Endodermal cell (in vitro differentiated cells): Measurements from ENCODE around the gene SS18L1. TPM values are rescaled to one million over a fixed set of nuclear protein-coding genes. Genes with fewer than 3 reads are reported as not detected.

ENCODE experiments used
- DNase-seq: peaks from one replicate; pipeline ENCODE4 v3.0.0-alpha.2; 2017
- H3K27ac ChIP-seq: 2 replicates; pipeline ENCODE4 v1.5.1; 2013; ENCODE audit warnings: mild to moderate bottlenecking, low read depth, low read length, moderate library complexity
- H3K27me3 ChIP-seq: 2 replicates; pipeline ENCODE4 v1.6.1; 2013; ENCODE audit warnings: mild to moderate bottlenecking, low read length, moderate library complexity; ENCODE audit not compliant: insufficient read depth, control insufficient read depth, poor library complexity, severe bottlenecking
- H3K36me3 ChIP-seq: 2 replicates; pipeline ENCODE4 v1.7.0; 2013; ENCODE audit warnings: mild to moderate bottlenecking, low read length, moderate library complexity; ENCODE audit not compliant: control insufficient read depth, insufficient read depth
- H3K4me1 ChIP-seq: one replicate; pipeline ENCODE4 v1.7.0; 2013; ENCODE audit warnings: low read length; ENCODE audit not compliant: control insufficient read depth, insufficient read depth
- H3K4me3 ChIP-seq: 2 replicates; pipeline ENCODE4 v1.5.1; 2013; ENCODE audit warnings: mild to moderate bottlenecking, low read length, moderate library complexity
- H3K9ac ChIP-seq: 2 replicates; pipeline ENCODE4 v1.6.1; 2013; ENCODE audit warnings: mild to moderate bottlenecking, low read length, moderate library complexity; ENCODE audit not compliant: poor library complexity, severe bottlenecking; ENCODE audit errors: extremely low read depth
- H3K9me3 ChIP-seq: 2 replicates; pipeline ENCODE4 v1.6.1; 2013; ENCODE audit warnings: mild to moderate bottlenecking, low read length, moderate library complexity; ENCODE audit not compliant: control insufficient read depth
- H3K27ac Mint-ChIP-seq: 2 replicates; pipeline ENCODE4 v1.8.0; 2020; ENCODE audit warnings: mixed read lengths
- H3K27me3 Mint-ChIP-seq: 2 replicates; pipeline ENCODE4 v1.8.0; 2021; ENCODE audit warnings: mild to moderate bottlenecking, mixed read lengths; ENCODE audit not compliant: insufficient read depth
- H3K36me3 Mint-ChIP-seq: 2 replicates; pipeline ENCODE4 v1.8.0; 2020; ENCODE audit warnings: low read depth, mixed read lengths
- H3K4me1 Mint-ChIP-seq: 2 replicates; pipeline ENCODE4 v1.8.0; 2020; ENCODE audit warnings: mixed read lengths
- H3K4me3 Mint-ChIP-seq: 2 replicates; pipeline ENCODE4 v1.8.0; 2020; ENCODE audit warnings: mild to moderate bottlenecking, moderate library complexity, mixed read lengths
- H3K9me3 Mint-ChIP-seq: 2 replicates; pipeline ENCODE4 v1.8.0; 2020; ENCODE audit warnings: mild to moderate bottlenecking, mixed read lengths
- CTCF ChIP-seq: fragments of 200-600 bp; sonication (generic); conservative IDR thresholded peaks from 2 replicates; pipeline ENCODE4 v1.5.0; 2021; ENCODE audit warnings: antibody characterized with exemption, mild to moderate bottlenecking
- WGBS, 2 experiments: methylation state at CpG; one replicate each; pipeline versions ENCODE4 v1.1.5 to v1.1.7; 2013; ENCODE audit warnings: missing lambda C conversion rate in 2 of 2, mixed read lengths in 1 of 2; ENCODE audit not compliant: insufficient coverage in 1 of 2, insufficient read length in 1 of 2; 5-methylcytosine and 5-hydroxymethylcytosine counted together
- total RNA-seq, 2 donors: library from RNA; stranded (reverse); fragmentation: NEBNext Ultra II Directional in 1 of 2; extraction: Animal tissue kit (Norgen Biotek cat#: 25700) in 1 of 2; gene quantifications; 2 replicates in 1 of 2; 3 replicates in 1 of 2; pipeline ENCODE4 v1.2.1, GENCODE V29; 2021

SS18L1 gene
- total RNA-seq, 2 donors from 2014 or later: 23.2 to 28.8 TPM

GRCh38 chr20:62198931-62199330 is 55.4 kb downstream of the SS18L1 start:
- no peak for TF ChIP-seq CTCF
- no peak for DNase-seq
- Mint-ChIP-seq H3K27me3 (no peaks in the 10 kb centered on the region), H3K4me3 (no peak overlapping the region), H3K36me3 (peaks cover 60% of the 10 kb centered on the region), H3K27ac (no peak overlapping the region), H3K9me3 (no peaks in the 10 kb centered on the region), H3K4me1 (no peaks in the 10 kb centered on the region)
- Histone ChIP-seq H3K9me3 (no peaks in the 10 kb centered on the region), H3K27ac (no peak overlapping the region), H3K9ac (no peak overlapping the region), H3K36me3 (peaks cover 41% of the 10 kb centered on the region), H3K4me3 (no peak overlapping the region), H3K4me1 (no peaks in the 10 kb centered on the region), H3K27me3 (no peaks in the 10 kb centered on the region)
- 98 to 99% methylated on average over 18 of the region's 18 CpGs for WGBS, 2 experiments

- no peaks in the 10 kb centered on the region for H3K4me1 Mint-ChIP-seq
- DNase-seq: no peak
- Histone ChIP-seq H3K4me1 (no peaks in the 10 kb centered on the region), H3K9ac (no peak overlapping the region), H3K4me3 (no peak overlapping the region), H3K36me3 (peaks cover 32% of the 10 kb centered on the region), H3K27ac (no peak overlapping the region), H3K9me3 (no peaks in the 10 kb centered on the region), H3K27me3 (no peaks in the 10 kb centered on the region)
- peaks cover 58% of the 10 kb centered on the region for H3K36me3 Mint-ChIP-seq
- 94 to 96% methylated on average over 25 to 38 of the region's 38 CpGs for WGBS, 2 experiments
- TF ChIP-seq CTCF: no peak
- H3K27ac Mint-ChIP-seq: no peak overlapping the region
- no peaks in the 10 kb centered on the region for H3K27me3 Mint-ChIP-seq
- H3K4me3 Mint-ChIP-seq: no peak overlapping the region
- H3K9me3 Mint-ChIP-seq: no peaks in the 10 kb centered on the region
These were observed 57.1 kb downstream of the SS18L1 start for GRCh38 chr20:62200491-62201172.

GRCh38 chr20:62201173-62202082 is 57.9 kb downstream of the SS18L1 start:
- no peaks in the 10 kb centered on the region for H3K4me1 ChIP-seq
- 94% methylated on average over 31 to 38 of the region's 38 CpGs for WGBS, 2 experiments
- H3K36me3 ChIP-seq: peaks cover 31% of the 10 kb centered on the region
- H3K9ac ChIP-seq: no peak overlapping the region
- no peaks in the 10 kb centered on the region for H3K9me3 ChIP-seq
- Mint-ChIP-seq H3K27me3 (no peaks in the 10 kb centered on the region), H3K4me3 (no peak overlapping the region), H3K36me3 (peaks cover 56% of the 10 kb centered on the region), H3K4me1 (no peaks in the 10 kb centered on the region), H3K9me3 (no peaks in the 10 kb centered on the region), H3K27ac (no peak overlapping the region)
- H3K27ac ChIP-seq: no peak overlapping the region
- no peaks in the 10 kb centered on the region for H3K27me3 ChIP-seq
- H3K4me3 ChIP-seq: no peak overlapping the region
- no peak for TF ChIP-seq CTCF
- no peak for DNase-seq
